Effector memory CD4-positive, alpha-beta T cell (primary cell): Measurements from ENCODE around the gene POC1B.

Source experiments
- DNase-seq, 3 donors: peaks; one replicate each; pipeline ENCODE4 v3.0.0-alpha.2; 2020
- H3K27ac ChIP-seq: 2 replicates; pipeline ENCODE4 v1.7.0; 2013; ENCODE audit warnings: mild to moderate bottlenecking, low read length, moderate library complexity; ENCODE audit not compliant: insufficient read depth, poor library complexity, severe bottlenecking
- H3K27me3 ChIP-seq: replicated peaks from 2 replicates; pipeline ENCODE4 v1.7.0; 2013; ENCODE audit warnings: mild to moderate bottlenecking, low read length; ENCODE audit not compliant: insufficient read depth, control insufficient read depth, poor library complexity, severe bottlenecking
- H3K36me3 ChIP-seq: 2 replicates; pipeline ENCODE4 v1.7.0; 2013; ENCODE audit warnings: mild to moderate bottlenecking, low read length, moderate library complexity; ENCODE audit not compliant: control insufficient read depth, insufficient read depth
- H3K4me1 ChIP-seq: 2 replicates; pipeline ENCODE4 v1.7.0; 2013; ENCODE audit warnings: low read length, mild to moderate bottlenecking; ENCODE audit not compliant: control insufficient read depth, insufficient read depth, poor library complexity, severe bottlenecking
- H3K4me3 ChIP-seq: 2 replicates; pipeline ENCODE4 v1.7.0; 2013; ENCODE audit warnings: low read length, low read depth, mild to moderate bottlenecking; ENCODE audit not compliant: insufficient read depth, poor library complexity, severe bottlenecking
- H3K9me3 ChIP-seq: 2 replicates; pipeline ENCODE4 v1.7.0; 2013; ENCODE audit warnings: mild to moderate bottlenecking, low read length, moderate library complexity; ENCODE audit not compliant: control insufficient read depth

POC1B gene

GRCh38 chr12:89379839-89380467 lies 145.9 kb downstream of the POC1B start:
- no peak overlapping the region for H3K27ac ChIP-seq
- DNase-seq = no peak
- H3K9me3 ChIP-seq = no peaks in the 10 kb centered on the region
- H3K27me3 ChIP-seq = no peaks in the 10 kb centered on the region
- no peaks in the 10 kb centered on the region for H3K4me1 ChIP-seq
- H3K36me3 ChIP-seq = no peaks in the 10 kb centered on the region
- no peak overlapping the region for H3K4me3 ChIP-seq

- Histone ChIP-seq H3K27ac (no peak overlapping the region), H3K9me3 (no peaks in the 10 kb centered on the region), H3K4me3 (no peak overlapping the region), H3K27me3 (no peaks in the 10 kb centered on the region), H3K36me3 (no peaks in the 10 kb centered on the region), H3K4me1 (no peaks in the 10 kb centered on the region)
- DNase-seq = no peak
Measured at GRCh38 chr12:89379148-89379838, 146.6 kb downstream of the POC1B start.

- Histone ChIP-seq H3K4me1 (no peaks in the 10 kb centered on the region), H3K27ac (no peak overlapping the region), H3K9me3 (no peaks in the 10 kb centered on the region), H3K27me3 (no peaks in the 10 kb centered on the region), H3K4me3 (no peak overlapping the region), H3K36me3 (no peaks in the 10 kb centered on the region)
- DNase-seq = no peak
Measured at GRCh38 chr12:89376844-89377243, 149.0 kb downstream of the POC1B start.

- H3K27ac ChIP-seq = no peak overlapping the region
- no peaks in the 10 kb centered on the region for H3K36me3 ChIP-seq
- H3K4me3 ChIP-seq = no peak overlapping the region
- DNase-seq = no peak
- no peaks in the 10 kb centered on the region for H3K4me1 ChIP-seq
- H3K9me3 ChIP-seq = no peaks in the 10 kb centered on the region
- no peaks in the 10 kb centered on the region for H3K27me3 ChIP-seq
Measured at GRCh38 chr12:89376202-89376529, 149.7 kb downstream of the POC1B start.

- Histone ChIP-seq H3K27ac (no peak overlapping the region), H3K4me1 (no peaks in the 10 kb centered on the region)
- no peak for DNase-seq
Measured at GRCh38 chr12:89373763-89374572, 151.9 kb downstream of the POC1B start.

GRCh38 chr12:89372584-89373370 lies 153.1 kb downstream of the POC1B start:
- DNase-seq = no peak
- Histone ChIP-seq H3K9me3 (no peaks in the 10 kb centered on the region), H3K36me3 (no peaks in the 10 kb centered on the region), H3K4me1 (no peaks in the 10 kb centered on the region), H3K4me3 (no peak overlapping the region), H3K27me3 (no peaks in the 10 kb centered on the region), H3K27ac (no peak overlapping the region)

More at GRCh38 chr12:89373763-89374572, 151.9 kb downstream of the POC1B start:
- Histone ChIP-seq H3K36me3 (no peaks in the 10 kb centered on the region), H3K4me3 (no peak overlapping the region), H3K9me3 (no peaks in the 10 kb centered on the region), H3K27me3 (no peaks in the 10 kb centered on the region)

GRCh38 chr12:89370850-89371249 lies 155.0 kb downstream of the POC1B start:
- no peaks in the 10 kb centered on the region for H3K4me1 ChIP-seq
- no peaks in the 10 kb centered on the region for H3K36me3 ChIP-seq
- H3K4me3 ChIP-seq = no peak overlapping the region
- no peaks in the 10 kb centered on the region for H3K27me3 ChIP-seq
- H3K9me3 ChIP-seq = no peaks in the 10 kb centered on the region
- DNase-seq = no peak
- no peak overlapping the region for H3K27ac ChIP-seq

- H3K9me3 ChIP-seq = no peaks in the 10 kb centered on the region
- H3K36me3 ChIP-seq = no peaks in the 10 kb centered on the region
- H3K4me3 ChIP-seq = no peak overlapping the region
- no peak overlapping the region for H3K27ac ChIP-seq
- H3K27me3 ChIP-seq = no peaks in the 10 kb centered on the region
- H3K4me1 ChIP-seq = no peaks in the 10 kb centered on the region
- DNase-seq = no peak
Measured at GRCh38 chr12:89370421-89370831, 155.4 kb downstream of the POC1B start.
